Mesothelial cell of epicardium (in vitro differentiated cells): ENCODE data around the gene NFATC1. TPM values are rescaled to one million over a fixed set of nuclear protein-coding genes. Genes with fewer than 3 reads are reported as not detected.

Source experiments
- DNase-seq, 2 experiments: peaks; one replicate each; pipeline ENCODE4 v3.0.0; 2021; ENCODE audit warnings: low spot score in 2 of 2; ENCODE audit not compliant: unreplicated experiment in 2 of 2
- H3K27ac Mint-ChIP-seq: 2 replicates; pipeline ENCODE4 v1.8.0; 2021; ENCODE audit warnings: mixed read lengths
- H3K27me3 Mint-ChIP-seq: 2 replicates; pipeline ENCODE4 v1.8.0; 2021; ENCODE audit warnings: low read depth, mixed read lengths
- H3K36me3 Mint-ChIP-seq: 2 replicates; pipeline ENCODE4 v1.8.0; 2021; ENCODE audit warnings: mixed read lengths
- H3K4me1 Mint-ChIP-seq: 2 replicates; pipeline ENCODE4 v1.8.0; 2021; ENCODE audit warnings: mixed read lengths
- H3K4me3 Mint-ChIP-seq: 2 replicates; pipeline ENCODE4 v1.8.0; 2021; ENCODE audit warnings: mild to moderate bottlenecking, moderate library complexity, mixed read lengths
- H3K9me3 Mint-ChIP-seq: 2 replicates; pipeline ENCODE4 v1.8.0; 2021; ENCODE audit warnings: mixed read lengths
- total RNA-seq: library from RNA; stranded (reverse); gene quantifications from 3 replicates; pipeline ENCODE4 v1.2.1, GENCODE V29; 2021
- TF ChIP-seq, protein P1 (sequence below): fragments of 200-600 bp; sonication (generic); IDR thresholded peaks from one replicate; pipeline ENCODE4 v1.5.0; 2021; ENCODE audit warnings: antibody characterized with exemption; ENCODE audit not compliant: unreplicated experiment

Gene NFATC1
- total RNA-seq, 1 donor from 2014 or later: 13.4 TPM

DNA sequence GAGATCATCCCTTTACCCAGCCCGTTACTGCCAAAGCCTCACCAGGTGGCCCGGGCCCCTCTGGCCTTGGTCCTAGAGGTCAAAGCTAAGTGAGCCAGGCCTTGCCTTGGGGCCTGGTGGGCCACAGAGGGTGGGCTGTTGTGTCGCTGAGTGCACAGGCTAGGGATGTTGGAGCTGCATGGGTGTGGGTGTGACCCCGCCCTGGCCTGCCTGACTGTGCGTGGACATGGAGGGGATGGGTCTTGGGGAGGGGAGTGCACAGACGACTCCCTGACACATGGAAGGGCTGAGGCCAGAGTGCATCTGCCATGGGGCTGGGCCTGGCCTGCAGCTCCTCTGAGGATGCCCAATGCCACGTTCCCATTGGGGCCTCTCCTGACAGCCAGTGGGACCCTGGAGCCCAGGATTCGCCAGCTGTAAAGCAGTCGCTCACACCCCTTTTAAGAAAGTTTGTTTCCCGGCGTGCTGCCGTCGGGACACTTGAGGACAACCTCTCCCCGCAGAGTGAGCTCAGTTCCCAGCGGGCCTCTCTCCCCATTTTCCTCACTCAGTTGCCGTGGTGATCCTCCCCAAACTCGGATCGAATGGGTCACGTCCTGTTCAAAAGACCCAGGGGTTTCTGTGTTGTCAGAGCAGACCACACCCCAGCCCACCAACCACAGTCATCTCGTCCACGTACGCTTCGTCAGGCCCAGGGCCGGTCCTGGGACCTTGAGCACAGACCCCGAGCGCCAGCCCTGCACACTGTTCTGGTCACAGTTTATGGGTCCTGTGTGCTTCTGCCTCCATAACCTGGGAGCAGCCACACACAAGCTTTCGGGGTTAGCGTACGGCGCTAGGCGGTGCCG is 93.5 kb downstream of the NFATC1 start:
- no peak for DNase-seq
- Mint-ChIP-seq H3K9me3 (no peaks in the 10 kb centered on the region), H3K4me1 (peaks cover 10% of the 10 kb centered on the region), H3K27me3 (no peaks in the 10 kb centered on the region), H3K27ac (no peak overlapping the region), H3K4me3 (no peak overlapping the region), H3K36me3 (no peaks in the 10 kb centered on the region)
- TF ChIP-seq, protein P1, sequence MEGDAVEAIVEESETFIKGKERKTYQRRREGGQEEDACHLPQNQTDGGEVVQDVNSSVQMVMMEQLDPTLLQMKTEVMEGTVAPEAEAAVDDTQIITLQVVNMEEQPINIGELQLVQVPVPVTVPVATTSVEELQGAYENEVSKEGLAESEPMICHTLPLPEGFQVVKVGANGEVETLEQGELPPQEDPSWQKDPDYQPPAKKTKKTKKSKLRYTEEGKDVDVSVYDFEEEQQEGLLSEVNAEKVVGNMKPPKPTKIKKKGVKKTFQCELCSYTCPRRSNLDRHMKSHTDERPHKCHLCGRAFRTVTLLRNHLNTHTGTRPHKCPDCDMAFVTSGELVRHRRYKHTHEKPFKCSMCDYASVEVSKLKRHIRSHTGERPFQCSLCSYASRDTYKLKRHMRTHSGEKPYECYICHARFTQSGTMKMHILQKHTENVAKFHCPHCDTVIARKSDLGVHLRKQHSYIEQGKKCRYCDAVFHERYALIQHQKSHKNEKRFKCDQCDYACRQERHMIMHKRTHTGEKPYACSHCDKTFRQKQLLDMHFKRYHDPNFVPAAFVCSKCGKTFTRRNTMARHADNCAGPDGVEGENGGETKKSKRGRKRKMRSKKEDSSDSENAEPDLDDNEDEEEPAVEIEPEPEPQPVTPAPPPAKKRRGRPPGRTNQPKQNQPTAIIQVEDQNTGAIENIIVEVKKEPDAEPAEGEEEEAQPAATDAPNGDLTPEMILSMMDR: no peak

DNA sequence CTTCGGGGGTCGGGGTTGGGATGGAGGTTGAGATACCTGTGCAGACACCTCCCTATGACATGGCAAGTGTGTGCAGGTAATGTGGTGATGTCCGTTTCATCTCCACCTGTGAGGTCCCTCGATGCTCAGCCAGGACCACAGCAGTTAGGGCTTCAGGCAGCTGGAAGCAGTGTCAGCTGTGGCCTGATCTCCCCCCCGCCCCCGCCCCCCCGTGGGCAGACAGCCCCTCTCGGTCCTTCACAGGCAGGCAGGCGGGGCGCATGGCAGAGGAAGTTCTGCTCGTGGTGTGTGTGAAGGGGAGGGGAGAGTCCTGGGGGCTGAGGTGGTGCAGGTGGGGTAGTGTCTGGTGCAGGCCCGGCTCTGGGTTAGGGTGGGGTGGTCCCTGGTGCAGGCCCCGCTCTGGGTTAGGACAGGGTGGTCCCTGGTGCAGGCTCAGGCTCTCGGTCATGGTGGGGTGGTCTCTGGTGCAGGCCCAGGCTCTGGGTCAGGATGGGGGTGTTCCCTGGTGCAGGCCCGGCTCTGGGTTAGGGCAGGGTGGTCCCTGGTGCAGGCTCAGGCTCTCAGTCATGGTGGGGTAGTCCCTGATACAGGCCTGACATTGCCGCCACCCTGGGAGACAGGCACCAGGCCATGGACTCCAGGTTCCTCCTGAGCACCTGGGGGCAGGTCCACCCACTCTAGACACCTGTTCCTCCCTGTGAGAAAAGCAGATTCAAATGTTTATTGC is 94.3 kb downstream of the NFATC1 start:
- Mint-ChIP-seq H3K4me1 (peaks cover 4% of the 10 kb centered on the region), H3K27ac (no peak overlapping the region), H3K36me3 (no peaks in the 10 kb centered on the region), H3K27me3 (no peaks in the 10 kb centered on the region), H3K4me3 (no peak overlapping the region), H3K9me3 (no peaks in the 10 kb centered on the region)
- no peak for DNase-seq
- TF ChIP-seq, protein P1: no peak

DNA sequence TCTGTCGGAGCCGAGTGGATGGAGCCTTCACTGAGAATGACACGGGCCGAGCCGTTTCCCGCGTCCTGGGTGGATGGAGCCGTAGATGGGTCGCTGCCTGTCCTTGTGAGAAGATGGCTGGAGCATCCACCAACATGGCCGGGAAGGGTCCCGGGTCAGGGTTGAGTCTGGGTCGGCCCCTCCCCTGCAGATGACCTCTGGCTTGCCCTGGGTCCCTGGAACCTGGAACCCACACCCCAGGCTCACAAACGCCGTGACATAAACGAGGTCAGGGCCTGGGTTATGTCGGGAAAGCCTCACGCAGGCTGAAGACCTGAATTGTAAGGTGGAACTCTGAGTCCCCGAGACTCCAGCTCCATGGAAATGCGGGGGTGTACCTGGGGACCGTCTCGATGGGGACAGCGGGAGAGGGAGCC is 94.9 kb downstream of the NFATC1 start:
- Mint-ChIP-seq H3K9me3 (no peaks in the 10 kb centered on the region), H3K4me3 (no peak overlapping the region), H3K27me3 (no peaks in the 10 kb centered on the region), H3K4me1 (peaks cover 3% of the 10 kb centered on the region), H3K36me3 (no peaks in the 10 kb centered on the region), H3K27ac (no peak overlapping the region)
- DNase-seq: no peak
- TF ChIP-seq, protein P1: no peak

DNA sequence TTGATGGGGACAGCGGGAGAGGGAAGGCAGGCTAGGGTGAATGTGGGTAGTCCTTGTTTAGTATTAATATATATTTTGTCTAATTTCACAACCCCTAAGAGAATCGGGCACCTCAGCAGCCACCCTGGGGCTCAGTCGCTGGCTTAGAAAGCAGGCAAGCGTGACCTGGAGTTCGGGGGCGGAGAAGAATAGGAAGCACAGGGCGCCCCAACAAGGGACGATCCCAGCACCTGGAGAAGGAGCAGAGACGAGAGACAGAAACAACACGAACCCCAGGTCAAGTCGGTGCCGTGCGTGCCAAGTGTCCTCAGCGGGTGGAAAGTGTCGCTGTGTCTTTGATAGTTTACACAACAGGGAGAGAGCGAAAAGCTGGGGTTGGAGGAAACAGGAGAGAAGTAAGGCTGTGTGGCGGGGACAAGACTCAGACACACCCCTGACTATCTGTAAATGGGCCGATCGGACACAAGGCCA is 95.4 kb downstream of the NFATC1 start:
- TF ChIP-seq, protein P1: no peak
- no peaks in the 10 kb centered on the region for H3K9me3 Mint-ChIP-seq
- peaks cover 1% of the 10 kb centered on the region for H3K4me1 Mint-ChIP-seq
- H3K4me3 Mint-ChIP-seq: no peak overlapping the region
- no peak overlapping the region for H3K27ac Mint-ChIP-seq
- no peaks in the 10 kb centered on the region for H3K27me3 Mint-ChIP-seq
- H3K36me3 Mint-ChIP-seq: no peaks in the 10 kb centered on the region
- DNase-seq: no peak

DNA sequence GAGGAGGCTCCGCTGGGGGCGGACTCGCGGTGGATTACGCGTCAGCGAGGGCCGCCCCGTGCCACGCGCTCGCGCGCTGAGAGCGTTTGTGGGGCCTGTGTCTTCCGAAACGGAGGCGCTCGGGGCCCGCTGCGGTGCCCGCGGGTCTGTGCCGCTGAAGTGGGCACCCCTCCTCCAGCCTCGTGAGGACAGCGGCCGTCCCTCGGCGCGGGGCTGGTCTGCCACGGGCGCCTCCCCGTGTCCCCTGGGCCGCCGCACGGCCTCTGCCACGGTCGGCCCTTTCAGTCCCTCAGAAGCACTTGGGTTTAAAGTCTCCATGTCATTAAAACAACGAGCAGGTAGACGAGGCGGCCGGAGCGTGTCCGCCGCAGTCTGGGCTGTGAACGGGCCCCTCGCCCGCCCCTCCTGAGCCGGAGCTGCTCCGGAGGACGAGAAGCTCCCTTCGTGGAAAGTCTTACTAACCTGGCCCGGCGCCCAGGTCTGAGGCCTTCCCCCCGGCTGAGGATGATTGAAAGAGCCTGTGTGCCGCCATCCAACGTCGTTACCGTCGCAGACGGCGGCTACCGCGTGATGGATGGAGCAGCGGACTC is 97.6 kb downstream of the NFATC1 start:
- Mint-ChIP-seq H3K27me3 (no peaks in the 10 kb centered on the region), H3K4me3 (no peak overlapping the region), H3K9me3 (peaks cover 13% of the 10 kb centered on the region), H3K4me1 (peaks cover 16% of the 10 kb centered on the region), H3K36me3 (peaks cover 6% of the 10 kb centered on the region), H3K27ac (no peak overlapping the region)
- TF ChIP-seq, protein P1: no peak
- DNase-seq: no peak
